Measurements from ENCODE around the gene PLCD1.

DNA sequence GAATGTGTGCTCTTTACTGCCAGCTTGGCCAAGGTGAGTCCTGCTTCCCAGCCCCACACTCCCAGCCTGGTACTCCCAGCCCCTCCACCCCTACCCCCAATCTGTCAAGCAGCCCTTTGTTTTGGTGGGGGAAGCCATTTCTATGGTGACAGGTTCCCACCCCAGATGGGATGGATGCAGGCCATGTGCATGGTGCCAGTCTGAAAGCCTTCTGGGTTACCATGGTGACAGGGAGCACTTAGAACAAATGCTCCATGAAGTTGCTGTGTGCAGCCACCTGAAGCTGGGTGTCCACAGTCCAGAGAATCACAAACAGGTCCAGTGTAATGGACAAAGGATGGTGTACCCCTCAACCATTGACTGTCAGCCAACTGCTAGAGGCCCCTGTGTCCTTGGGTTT lies 58.0 kb downstream of the PLCD1 start:
- TF ChIP-seq CTCF (IDR thresholded peaks at IDR 0.05) = no peak
- TF ChIP-seq POLR2A (IDR thresholded peaks at IDR 0.05) = no peak
